Measurements from ENCODE around the gene RFPL2.
"Not testable (repeated sequence)": the region's sequence is repeated elsewhere in the genome, so short reads cannot be mapped to it uniquely, and the experiment has no call there.

Gene RFPL2

GRCh38 chr22:32205974-32206773 is 1.3 kb upstream of the RFPL2 start:
- no peak for DNase-seq (ENCODE audit: low read depth in 1 of 2, low spot score in 1 of 2)

GRCh38 chr22:32204040-32204855 is 625 bp downstream of the RFPL2 start:
- no peak for DNase-seq (ENCODE audit: low read depth in 1 of 2, low spot score in 1 of 2)

GRCh38 chr22:32203181-32204039 is 1.5 kb downstream of the RFPL2 start:
- no peak for DNase-seq (ENCODE audit: low read depth in 1 of 2, low spot score in 1 of 2)

- no peak for DNase-seq (ENCODE audit: low read depth in 1 of 2, low spot score in 1 of 2)
These were observed 2.2 kb downstream of the RFPL2 start for GRCh38 chr22:32202539-32203180.

GRCh38 chr22:32202161-32202538 is 2.7 kb downstream of the RFPL2 start:
- DNase-seq (ENCODE audit: low read depth in 1 of 2, low spot score in 1 of 2): no peak

- DNase-seq (ENCODE audit: low read depth in 1 of 2, low spot score in 1 of 2): no peak
These were observed 4.1 kb downstream of the RFPL2 start for GRCh38 chr22:32200752-32201151.

- DNase-seq (ENCODE audit: low read depth in 1 of 2, low spot score in 1 of 2): no peak
These were observed 4.9 kb downstream of the RFPL2 start for GRCh38 chr22:32199961-32200360.

- DNase-seq (ENCODE audit: low read depth in 1 of 2, low spot score in 1 of 2): no peak
These were observed 5.5 kb downstream of the RFPL2 start for GRCh38 chr22:32199341-32199740.

GRCh38 chr22:32197553-32198226 is 7.2 kb downstream of the RFPL2 start:
- not testable (repeated sequence) for DNase-seq (ENCODE audit: low read depth in 1 of 2, low spot score in 1 of 2)

- not testable (repeated sequence) for DNase-seq (ENCODE audit: low read depth in 1 of 2, low spot score in 1 of 2)
These were observed 9.0 kb downstream of the RFPL2 start for GRCh38 chr22:32195900-32196299.

- not testable (repeated sequence) for DNase-seq (ENCODE audit: low read depth in 1 of 2, low spot score in 1 of 2)
These were observed 11.5 kb downstream of the RFPL2 start for GRCh38 chr22:32193346-32193745.

- not testable (repeated sequence) for DNase-seq (ENCODE audit: low read depth in 1 of 2, low spot score in 1 of 2)
These were observed 13.9 kb downstream of the RFPL2 start for GRCh38 chr22:32191021-32191420.

- no peak for DNase-seq (ENCODE audit: low read depth in 1 of 2, low spot score in 1 of 2)
These were observed 19.1 kb downstream of the RFPL2 start for GRCh38 chr22:32185821-32186220.

- no peak for DNase-seq (ENCODE audit: low read depth in 1 of 2, low spot score in 1 of 2)
These were observed 21.2 kb downstream of the RFPL2 start for GRCh38 chr22:32183625-32184024.

- no peak for DNase-seq (ENCODE audit: low read depth in 1 of 2, low spot score in 1 of 2)
These were observed 23.8 kb downstream of the RFPL2 start for GRCh38 chr22:32181043-32181442.

- no peak for DNase-seq (ENCODE audit: low read depth in 1 of 2, low spot score in 1 of 2)
These were observed 27.6 kb downstream of the RFPL2 start for GRCh38 chr22:32177221-32177765.

- no peak for DNase-seq (ENCODE audit: low read depth in 1 of 2, low spot score in 1 of 2)
These were observed 28.9 kb downstream of the RFPL2 start for GRCh38 chr22:32175683-32176644.

- DNase-seq (ENCODE audit: low read depth in 1 of 2, low spot score in 1 of 2): no peak
These were observed 29.8 kb downstream of the RFPL2 start for GRCh38 chr22:32175115-32175514.

GRCh38 chr22:32165681-32166080 is 39.2 kb downstream of the RFPL2 start:
- no peak for DNase-seq (ENCODE audit: low read depth in 1 of 2, low spot score in 1 of 2)
